Neural cell (in vitro differentiated cells): ENCODE data around the gene CUX1.

Experiments used
- CTCF ChIP-seq: fragments of 450-650 bp; IDR thresholded peaks from 2 replicates; pipeline ENCODE4 v1.5.1; 2014; ENCODE audit warnings: antibody characterized with exemption, mild to moderate bottlenecking, moderate library complexity; ENCODE audit not compliant: poor library complexity, severe bottlenecking
- EZH2 ChIP-seq: fragments of 200-600, 300-800 bp; shearing (Covaris generic), sonication (generic); IDR thresholded peaks from 2 replicates; pipeline ENCODE4 v1.6.1; 2014; ENCODE audit warnings: antibody characterized with exemption, low read length, borderline replicate concordance, mild to moderate bottlenecking; ENCODE audit not compliant: insufficient read depth, poor library complexity, severe bottlenecking
- RAD21 ChIP-seq: fragments of 450-650 bp; conservative IDR thresholded peaks from 2 replicates; pipeline ENCODE4 v1.6.1; 2014; ENCODE audit warnings: antibody characterized with exemption, mild to moderate bottlenecking, moderate library complexity

DNA sequence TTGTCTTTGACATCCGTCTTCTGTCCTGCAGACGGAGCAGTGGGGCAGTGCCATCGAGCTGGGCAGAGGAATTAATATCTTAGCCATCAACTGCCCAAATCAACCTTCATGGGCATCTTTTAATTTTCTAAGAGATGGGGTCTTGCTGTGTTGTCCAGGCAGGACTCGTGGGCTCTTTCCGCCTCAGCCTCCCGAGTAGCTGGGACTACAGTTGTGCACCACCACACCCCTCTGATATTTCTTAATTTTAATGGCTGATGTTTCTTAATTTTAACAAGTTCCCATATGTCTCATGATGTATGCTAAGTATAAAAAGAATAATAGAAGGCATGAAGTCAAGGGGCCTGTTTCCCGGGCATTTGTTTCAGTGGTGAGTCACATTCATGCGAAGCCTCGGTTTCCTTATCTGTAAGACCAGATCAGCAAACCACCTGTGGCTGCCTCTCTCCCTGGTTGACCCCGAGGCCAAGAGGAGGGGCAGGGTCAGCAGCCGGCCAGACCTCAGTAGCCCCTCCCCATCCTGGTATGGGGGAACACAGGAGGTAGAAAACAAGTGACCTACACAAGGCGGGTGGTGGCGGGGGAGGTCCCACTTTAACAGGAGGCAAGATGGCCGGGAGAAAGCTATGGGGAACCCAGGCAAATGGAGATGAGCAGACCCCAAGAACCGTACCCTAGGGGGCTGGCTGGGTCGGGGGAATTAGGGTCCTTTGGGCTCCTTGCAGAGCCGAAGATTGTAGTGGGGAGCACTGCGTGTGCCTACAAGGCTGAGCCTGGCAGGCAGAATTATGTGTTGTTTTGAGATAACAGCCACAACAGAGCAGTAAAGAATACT, 85.5 kb downstream of the CUX1 start:
- TF ChIP-seq EZH2 (no peak), CTCF (no peak), RAD21 (no peak)
